SK-N-MC (cell line): ENCODE results near the gene IKZF5.

ENCODE experiments used
- DNase-seq: peaks from one replicate; pipeline ENCODE4 v3.0.0-alpha.2; 2011; ENCODE audit warnings: low read depth, low spot score
- H3K27ac ChIP-seq: fragments of 200-600 bp; sonication (generic); 2 replicates; pipeline ENCODE4 v1.5.1; 2016; ENCODE audit warnings: mixed run types
- H3K36me3 ChIP-seq: fragments of 200-600 bp; sonication (generic); 2 replicates; pipeline ENCODE4 v1.6.1; 2017; ENCODE audit warnings: antibody characterized with exemption, low read length, mixed read lengths; ENCODE audit not compliant: insufficient read depth
- H3K4me3 ChIP-seq: fragments of 200-600 bp; sonication (generic); 2 replicates; pipeline ENCODE4 v1.5.1; 2016
- H3K9ac ChIP-seq: fragments of 200-600 bp; sonication (generic); 2 replicates; pipeline ENCODE4 v1.8.0; 2017; ENCODE audit warnings: mixed run types, mixed read lengths; ENCODE audit not compliant: insufficient read length
- H3K9me3 ChIP-seq: fragments of 200-600 bp; sonication (generic); 2 replicates; pipeline ENCODE4 v1.6.1; 2017; ENCODE audit warnings: low read depth, mild to moderate bottlenecking, antibody characterized with exemption, low read length, moderate library complexity, mixed read lengths
- EZH2 ChIP-seq: fragments of 200-600 bp; sonication (generic); IDR thresholded peaks from one replicate; pipeline ENCODE4 v1.6.1; 2017; ENCODE audit warnings: antibody characterized with exemption
- FOXP2 ChIP-seq: optimal IDR thresholded peaks from 2 replicates; pipeline ENCODE3; 2011; ENCODE audit warnings: mild to moderate bottlenecking, moderate library complexity; ENCODE audit not compliant: insufficient read depth; ENCODE audit errors: extremely low read length, control extremely low read depth
- POLR2AphosphoS5 ChIP-seq: IDR thresholded peaks from 2 replicates; pipeline ENCODE4 v1.6.1; 2012; ENCODE audit warnings: mild to moderate bottlenecking, low read depth, low read length, borderline replicate concordance

Gene IKZF5

DNA sequence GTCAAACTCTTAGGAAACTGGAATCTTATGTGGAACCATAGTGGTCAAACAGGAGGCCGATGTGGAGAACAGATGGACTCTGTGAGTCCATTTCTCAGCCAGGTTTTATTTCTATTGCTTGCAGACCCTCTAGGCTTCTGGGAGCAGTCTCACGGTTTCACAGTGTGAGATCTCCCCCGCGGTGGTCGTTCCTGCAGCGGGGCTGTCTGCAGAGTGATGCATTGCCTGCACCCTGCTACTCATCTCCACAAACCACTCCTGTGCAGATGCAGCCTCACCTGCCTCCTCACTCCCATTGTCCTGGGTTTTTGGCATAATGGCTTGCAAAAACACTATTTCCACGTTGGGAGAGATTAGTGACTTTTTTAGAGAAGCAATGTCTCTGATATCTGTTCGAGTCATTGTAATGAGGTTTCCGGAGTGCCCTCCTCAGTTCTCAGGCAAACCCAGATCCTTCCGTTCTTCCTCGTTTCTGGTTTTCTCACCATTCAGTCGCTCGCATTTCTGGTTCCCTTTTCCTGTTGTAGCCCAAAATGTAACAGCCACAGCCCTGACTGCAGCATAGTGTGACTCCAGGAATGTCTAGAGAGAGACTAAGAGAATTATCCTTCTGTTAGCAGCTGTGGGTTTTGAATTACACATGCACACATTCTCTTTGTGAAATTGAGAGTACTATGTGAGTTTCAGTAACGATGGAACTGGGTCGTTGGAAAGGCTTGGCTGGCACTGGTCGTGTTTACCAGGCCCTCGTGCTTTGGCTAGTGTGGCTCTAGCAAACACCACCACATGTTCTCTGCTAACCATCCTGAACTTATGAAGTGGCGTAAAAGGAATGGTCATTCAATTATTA, 30.4 kb upstream of the IKZF5 start:
- Histone ChIP-seq H3K36me3 (no peaks in the 10 kb centered on the region), H3K9ac (no peak overlapping the region), H3K4me3 (no peak overlapping the region), H3K9me3 (no peaks in the 10 kb centered on the region), H3K27ac (no peak overlapping the region)
- no peak for DNase-seq
- no peak for TF ChIP-seq POLR2AphosphoS5

DNA sequence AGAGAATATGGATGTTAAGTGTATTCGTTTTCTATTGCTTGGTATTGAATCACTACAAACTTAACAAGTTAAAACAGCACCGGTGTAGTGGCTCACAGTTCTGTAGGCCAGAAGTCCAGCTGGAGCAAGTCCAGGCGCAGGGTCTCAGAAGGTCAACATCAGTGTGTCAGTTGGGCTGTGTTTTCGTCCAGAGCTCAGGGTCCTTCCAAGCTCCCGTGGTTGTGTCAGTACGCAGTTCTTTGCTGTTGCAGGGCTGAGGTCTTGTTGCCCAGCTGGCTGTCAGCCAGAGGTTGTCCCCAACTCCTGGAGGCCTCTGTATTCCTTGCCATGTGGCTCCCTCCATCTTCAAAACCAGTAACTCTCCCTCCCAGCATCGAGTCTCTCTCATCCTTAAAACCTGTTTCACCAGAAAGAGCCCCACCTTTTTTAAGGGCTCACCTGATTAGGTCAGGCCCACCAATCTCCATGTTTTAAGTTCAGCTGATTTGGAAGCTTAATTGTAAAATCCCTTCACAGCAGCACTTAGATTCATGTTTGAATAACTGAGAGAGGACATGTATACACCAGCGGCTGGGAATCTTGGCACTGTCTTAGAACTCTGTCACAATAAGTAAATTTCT, 27.0 kb upstream of the IKZF5 start:
- H3K9ac ChIP-seq = no peak overlapping the region
- DNase-seq = no peak
- H3K27ac ChIP-seq = no peak overlapping the region
- TF ChIP-seq POLR2AphosphoS5 = no peak
- H3K4me3 ChIP-seq = no peak overlapping the region
- no peaks in the 10 kb centered on the region for H3K36me3 ChIP-seq
- H3K9me3 ChIP-seq = no peaks in the 10 kb centered on the region

DNA sequence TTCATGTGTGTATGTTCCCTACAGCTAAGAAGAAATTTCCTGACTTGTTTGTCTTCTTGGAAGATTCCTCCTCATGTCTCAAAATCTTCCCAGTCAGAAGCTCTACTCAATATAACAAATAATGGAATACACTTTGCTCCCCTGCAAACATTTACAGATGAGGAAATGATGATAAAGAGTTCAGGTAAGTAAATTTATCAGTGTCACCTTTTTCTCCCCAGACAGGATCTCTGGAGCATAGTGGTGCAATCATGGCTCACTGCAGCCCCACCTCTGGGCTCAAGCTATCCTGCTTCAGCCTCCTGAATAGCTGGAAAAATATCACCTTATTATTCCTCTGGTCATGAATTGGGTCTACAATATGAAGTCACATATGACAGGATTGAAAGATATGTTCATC, 25.7 kb upstream of the IKZF5 start:
- Histone ChIP-seq H3K36me3 (no peaks in the 10 kb centered on the region), H3K9ac (no peak overlapping the region), H3K27ac (no peak overlapping the region), H3K9me3 (no peaks in the 10 kb centered on the region), H3K4me3 (no peak overlapping the region)
- DNase-seq = no peak
- no peak for TF ChIP-seq EZH2
- no peak for TF ChIP-seq POLR2AphosphoS5
- TF ChIP-seq FOXP2 = no peak

DNA sequence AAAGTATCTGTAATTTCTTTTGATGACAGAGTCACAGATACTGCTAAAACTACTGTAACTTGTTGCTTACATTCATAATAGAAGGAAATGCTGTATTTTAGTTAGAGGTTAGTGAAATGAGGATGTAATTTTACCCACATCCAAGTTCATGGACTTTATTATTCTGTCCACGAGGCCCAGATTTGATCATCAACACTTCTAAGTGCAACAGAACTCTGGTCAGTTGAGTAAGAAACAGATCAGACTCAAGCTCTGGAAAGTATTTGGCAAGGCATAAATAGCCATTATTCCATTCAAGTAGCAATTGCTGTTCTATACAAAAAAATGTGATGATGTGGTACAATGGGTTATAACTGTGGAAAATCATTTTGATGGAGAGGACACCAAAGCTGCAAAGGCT, 22.5 kb upstream of the IKZF5 start:
- TF ChIP-seq FOXP2 = no peak
- no peak overlapping the region for H3K27ac ChIP-seq
- H3K9me3 ChIP-seq = no peaks in the 10 kb centered on the region
- H3K36me3 ChIP-seq = no peaks in the 10 kb centered on the region
- H3K4me3 ChIP-seq = no peak overlapping the region
- no peak overlapping the region for H3K9ac ChIP-seq
- DNase-seq = no peak

DNA sequence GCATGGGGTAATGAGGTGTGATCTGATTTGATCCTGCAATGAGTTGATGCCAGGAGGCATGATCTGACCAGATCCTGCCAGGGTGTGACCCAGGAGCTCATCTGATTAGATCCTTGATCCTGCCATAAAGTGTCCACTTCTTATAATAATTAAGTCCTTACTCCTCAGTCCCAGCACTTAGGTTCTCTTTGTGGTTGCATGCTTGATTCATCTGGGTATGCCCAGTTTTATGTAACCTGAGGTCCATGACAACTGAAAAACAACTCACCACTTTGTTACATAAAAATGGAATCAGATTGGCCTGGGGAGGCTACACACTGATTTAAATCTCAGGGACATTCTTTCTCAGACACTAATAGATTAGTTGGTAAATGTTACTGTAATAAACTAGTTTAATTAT, 19.3 kb upstream of the IKZF5 start:
- Histone ChIP-seq H3K9me3 (no peaks in the 10 kb centered on the region), H3K4me3 (no peak overlapping the region), H3K9ac (no peak overlapping the region), H3K36me3 (no peaks in the 10 kb centered on the region), H3K27ac (no peak overlapping the region)
- TF ChIP-seq POLR2AphosphoS5 (no peak), FOXP2 (no peak), EZH2 (no peak)
- no peak for DNase-seq

DNA sequence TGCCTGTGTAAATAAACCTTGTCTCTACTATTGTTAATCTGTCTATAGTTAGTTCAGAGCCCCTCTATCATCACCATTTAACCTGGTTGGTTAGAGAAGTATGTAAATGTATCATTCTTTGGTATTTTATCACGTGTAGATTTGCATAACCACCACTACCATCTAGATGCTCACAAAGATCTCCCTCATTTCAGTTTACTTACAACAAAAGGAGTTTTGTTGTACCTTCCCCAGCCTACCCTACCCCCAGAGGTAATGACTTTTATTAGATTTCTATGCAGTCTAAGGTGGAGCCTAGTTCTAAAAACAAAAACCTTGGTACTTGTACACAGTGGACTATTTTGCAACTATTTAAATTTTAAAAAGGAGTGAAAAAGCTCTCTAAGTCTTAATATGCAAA, 17.7 kb upstream of the IKZF5 start:
- TF ChIP-seq EZH2 = no peak
- no peak for DNase-seq
- H3K36me3 ChIP-seq = no peaks in the 10 kb centered on the region
- no peak overlapping the region for H3K4me3 ChIP-seq
- no peaks in the 10 kb centered on the region for H3K9me3 ChIP-seq
- no peak overlapping the region for H3K27ac ChIP-seq
- H3K9ac ChIP-seq = no peak overlapping the region

DNA sequence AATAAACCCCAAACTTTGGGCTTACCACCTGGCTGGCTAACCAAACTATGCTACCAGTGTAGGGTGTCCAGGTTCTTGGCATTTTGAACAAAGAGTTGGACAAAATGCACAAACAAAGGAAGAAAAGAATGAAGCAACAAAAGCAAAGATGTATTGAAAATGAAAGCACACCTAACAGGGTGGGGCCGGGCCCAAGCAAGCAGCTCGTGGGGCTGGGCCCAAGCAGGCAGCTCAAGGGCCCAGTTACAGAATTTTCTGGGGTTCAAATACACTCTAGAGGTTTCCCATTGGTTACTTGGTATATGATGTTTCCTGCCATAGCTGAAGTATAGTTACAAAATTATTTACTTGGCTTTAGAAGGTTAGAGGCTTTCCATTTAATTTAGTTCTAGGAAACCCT, 15.9 kb upstream of the IKZF5 start:
- DNase-seq = no peak
- no peak overlapping the region for H3K4me3 ChIP-seq
- H3K36me3 ChIP-seq = no peaks in the 10 kb centered on the region
- no peak for TF ChIP-seq EZH2
- TF ChIP-seq FOXP2 = no peak
- TF ChIP-seq POLR2AphosphoS5 = no peak
- H3K27ac ChIP-seq = no peak overlapping the region
- no peaks in the 10 kb centered on the region for H3K9me3 ChIP-seq
- H3K9ac ChIP-seq = no peak overlapping the region

DNA sequence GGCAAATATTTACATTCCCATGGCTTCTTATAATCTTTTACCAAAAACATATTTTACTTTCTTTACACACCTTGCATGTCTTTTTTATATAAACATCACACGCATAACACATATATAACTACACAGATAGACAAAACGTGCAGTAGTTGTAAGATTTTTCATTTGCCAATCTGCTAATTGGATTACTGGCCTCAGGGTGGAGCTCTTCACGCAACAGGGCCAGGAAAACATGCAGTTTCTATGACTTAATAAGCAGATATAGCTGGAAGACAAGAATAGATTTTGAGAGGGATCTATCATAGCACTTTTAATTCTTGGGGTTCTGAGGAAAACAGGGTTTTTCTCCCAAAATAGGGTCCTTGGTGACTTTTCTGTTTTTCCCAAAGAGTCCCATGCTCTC, 12.9 kb upstream of the IKZF5 start:
- no peak for TF ChIP-seq EZH2
- TF ChIP-seq FOXP2 = no peak
- TF ChIP-seq POLR2AphosphoS5 = no peak
- DNase-seq = no peak
- no peak overlapping the region for H3K4me3 ChIP-seq
- no peak overlapping the region for H3K9ac ChIP-seq
- H3K36me3 ChIP-seq = no peaks in the 10 kb centered on the region
- H3K27ac ChIP-seq = no peak overlapping the region
- H3K9me3 ChIP-seq = no peaks in the 10 kb centered on the region

DNA sequence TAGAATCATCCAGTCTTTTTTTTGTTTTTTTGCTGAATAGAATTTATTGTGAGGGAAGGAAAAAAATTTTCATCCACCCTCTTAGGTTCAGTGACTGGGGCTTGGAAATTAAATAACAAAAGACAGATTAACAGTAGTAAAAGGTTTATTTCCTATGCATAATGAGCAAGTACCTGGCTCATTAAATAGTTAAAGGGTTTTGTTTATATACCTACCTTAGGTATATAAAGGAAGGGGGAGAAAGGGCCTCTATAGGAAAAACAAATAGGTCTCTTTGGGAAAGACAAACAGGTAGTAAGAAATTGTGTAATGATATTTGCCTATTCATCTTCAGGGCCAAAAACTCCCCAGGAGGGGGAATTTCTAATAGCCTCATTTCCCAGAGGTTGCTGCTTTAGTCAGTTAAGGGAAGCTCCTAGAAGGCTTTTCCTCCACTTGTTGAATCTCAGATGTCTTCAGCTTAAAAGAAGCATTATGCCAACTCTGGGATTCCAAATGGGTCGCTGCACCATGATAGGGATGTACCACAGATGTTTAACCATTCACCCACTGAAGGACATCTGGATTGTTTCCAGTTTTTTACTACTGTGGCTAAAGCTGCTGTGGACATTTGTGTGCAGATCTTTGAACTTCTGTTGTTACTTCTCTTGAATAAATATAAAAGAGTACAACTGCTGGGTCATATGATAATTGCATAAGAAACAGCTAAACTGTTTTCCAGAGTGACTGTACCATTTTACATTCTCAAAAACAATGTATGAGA, 11.5 kb upstream of the IKZF5 start:
- no peaks in the 10 kb centered on the region for H3K9me3 ChIP-seq
- no peak overlapping the region for H3K4me3 ChIP-seq
- H3K27ac ChIP-seq = no peak overlapping the region
- TF ChIP-seq EZH2 = no peak
- TF ChIP-seq POLR2AphosphoS5 = no peak
- TF ChIP-seq FOXP2 = no peak
- H3K9ac ChIP-seq = no peak overlapping the region
- no peaks in the 10 kb centered on the region for H3K36me3 ChIP-seq
- no peak for DNase-seq
